Kidney capillary endothelial cell (primary cell): Measurements from ENCODE around the gene PCK2.
A peak's percentile ranks its signal among the peaks of the same experiment; 100 is the strongest.
"Not testable (repeated sequence)": the region's sequence is repeated elsewhere in the genome, so short reads cannot be mapped to it uniquely, and the experiment has no call there.

ENCODE experiments used
- DNase-seq: peaks from one replicate; pipeline ENCODE4 v3.0.0-alpha.2; 2018; ENCODE audit warnings: low spot score

The PCK2 gene

DNA sequence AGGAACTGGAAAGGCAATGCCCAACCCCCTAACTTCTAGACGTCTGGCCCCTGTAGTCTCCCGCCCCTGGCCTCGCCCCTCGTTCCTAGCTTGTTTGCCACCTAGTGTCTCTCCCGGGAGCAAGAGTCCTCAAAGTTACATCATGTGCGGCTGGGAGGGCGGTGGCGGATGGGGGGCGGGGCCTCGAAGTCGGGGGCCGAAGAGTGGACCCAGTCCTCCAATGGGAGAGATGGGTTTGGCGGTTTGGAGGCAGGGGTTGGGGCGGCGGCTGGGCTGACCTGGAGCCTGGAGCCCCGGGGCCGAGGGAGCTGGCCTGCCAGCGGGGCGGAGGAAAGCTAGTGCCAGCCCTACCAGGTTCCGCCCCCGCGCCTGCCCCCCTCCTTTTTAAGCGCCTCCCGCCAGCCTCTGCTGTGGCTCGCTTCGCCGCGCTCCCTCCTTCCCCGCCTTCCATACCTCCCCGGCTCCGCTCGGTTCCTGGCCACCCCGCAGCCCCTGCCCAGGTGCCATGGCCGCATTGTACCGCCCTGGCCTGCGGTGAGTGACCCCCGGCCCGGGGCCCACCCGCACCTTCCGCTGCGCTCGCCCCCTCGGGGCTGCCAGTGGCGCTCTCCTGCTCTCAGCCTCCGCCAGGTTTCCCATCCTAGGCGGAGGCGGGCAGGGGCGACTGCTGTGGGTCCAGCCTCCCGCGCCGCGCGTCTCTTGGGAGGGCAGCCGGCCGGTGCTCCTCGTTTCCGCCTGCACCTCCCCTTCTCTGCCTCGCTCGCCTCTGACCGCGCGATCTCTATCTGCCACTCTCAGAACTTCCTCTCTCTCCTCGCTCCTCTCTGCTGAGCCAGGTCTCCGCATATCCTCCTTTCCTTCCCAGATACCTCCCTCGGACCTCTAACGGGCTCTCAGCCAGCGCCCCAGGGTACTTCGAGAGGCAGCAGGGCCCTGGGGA is at the start of gene PCK2:
TSS of gene PCK2 (plus strand) at position 411 of the 940 bp plus-strand sequence. CDS start at position 506, 95 bp downstream.
- peak; percentile 31 for DNase-seq

DNA sequence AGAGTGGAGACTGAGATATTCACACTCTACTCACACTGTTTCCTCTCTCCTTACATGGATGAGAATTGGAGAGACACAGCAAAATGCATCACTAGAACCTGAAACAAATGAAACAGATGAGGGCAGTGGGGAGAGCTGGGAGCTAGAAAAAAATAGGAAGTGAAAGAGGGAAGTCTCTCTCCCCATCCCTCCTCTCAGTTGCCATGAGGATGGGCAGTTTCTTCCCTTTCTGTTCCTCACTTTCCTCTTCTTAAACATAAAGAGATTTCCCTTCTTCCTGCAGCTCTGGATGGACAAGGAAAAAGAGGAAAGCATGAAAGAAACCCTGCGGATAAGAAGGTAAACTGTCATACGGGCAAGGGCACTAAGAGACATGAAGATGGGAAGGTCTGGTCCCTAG is 45.1 kb upstream of the PCK2 start:
- not testable (repeated sequence) for DNase-seq

DNA sequence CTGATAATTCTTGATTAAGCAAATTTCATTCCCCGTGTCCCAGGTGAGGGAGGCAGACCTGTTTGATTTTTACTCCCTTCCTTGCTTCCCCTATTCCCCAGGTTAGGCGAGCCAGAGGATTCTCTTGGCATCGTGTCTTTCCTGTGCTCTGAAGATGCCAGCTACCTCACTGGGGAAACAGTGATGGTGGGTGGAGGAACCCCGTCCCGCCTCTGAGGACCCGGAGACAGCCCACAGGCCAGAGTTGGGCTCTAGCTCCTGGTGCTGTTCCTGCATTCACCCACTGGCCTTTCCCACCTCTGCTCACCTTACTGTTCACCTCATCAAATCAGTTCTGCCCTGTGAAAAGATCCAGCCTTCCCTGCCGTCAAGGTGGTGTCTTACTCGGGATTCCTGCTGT is 43.4 kb upstream of the PCK2 start:
- not testable (repeated sequence) for DNase-seq

DNA sequence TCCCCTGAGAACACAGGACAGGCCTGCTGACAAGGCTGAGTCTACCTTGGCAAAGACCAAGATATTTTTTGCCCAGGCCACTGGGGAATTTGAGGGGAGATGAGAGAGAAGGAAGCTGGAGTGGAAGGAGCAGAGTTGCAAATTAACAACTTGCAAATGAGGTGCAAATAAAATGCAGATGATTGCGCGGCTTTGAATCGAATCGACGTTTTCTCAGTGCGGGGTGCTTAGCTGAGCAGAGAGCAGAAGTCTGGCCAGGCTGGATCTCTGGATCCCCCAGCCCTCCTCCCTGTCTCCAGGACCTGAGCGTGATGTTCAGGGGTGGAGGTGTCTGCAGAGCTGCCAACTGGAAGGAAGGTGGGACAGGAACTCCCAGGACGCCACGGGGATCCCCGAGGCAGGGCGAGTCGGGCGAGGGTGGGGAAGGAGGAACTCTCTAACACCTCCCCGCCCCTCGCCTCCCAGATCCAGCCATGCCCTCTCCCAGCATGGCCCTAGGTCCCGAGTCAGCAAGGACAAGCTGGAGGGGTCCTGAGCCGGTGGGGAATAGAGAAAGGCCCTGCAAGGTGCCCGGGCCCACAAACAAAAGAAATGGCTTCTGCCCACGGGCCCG is 42.8 kb upstream of the PCK2 start:
- no peak for DNase-seq

DNA sequence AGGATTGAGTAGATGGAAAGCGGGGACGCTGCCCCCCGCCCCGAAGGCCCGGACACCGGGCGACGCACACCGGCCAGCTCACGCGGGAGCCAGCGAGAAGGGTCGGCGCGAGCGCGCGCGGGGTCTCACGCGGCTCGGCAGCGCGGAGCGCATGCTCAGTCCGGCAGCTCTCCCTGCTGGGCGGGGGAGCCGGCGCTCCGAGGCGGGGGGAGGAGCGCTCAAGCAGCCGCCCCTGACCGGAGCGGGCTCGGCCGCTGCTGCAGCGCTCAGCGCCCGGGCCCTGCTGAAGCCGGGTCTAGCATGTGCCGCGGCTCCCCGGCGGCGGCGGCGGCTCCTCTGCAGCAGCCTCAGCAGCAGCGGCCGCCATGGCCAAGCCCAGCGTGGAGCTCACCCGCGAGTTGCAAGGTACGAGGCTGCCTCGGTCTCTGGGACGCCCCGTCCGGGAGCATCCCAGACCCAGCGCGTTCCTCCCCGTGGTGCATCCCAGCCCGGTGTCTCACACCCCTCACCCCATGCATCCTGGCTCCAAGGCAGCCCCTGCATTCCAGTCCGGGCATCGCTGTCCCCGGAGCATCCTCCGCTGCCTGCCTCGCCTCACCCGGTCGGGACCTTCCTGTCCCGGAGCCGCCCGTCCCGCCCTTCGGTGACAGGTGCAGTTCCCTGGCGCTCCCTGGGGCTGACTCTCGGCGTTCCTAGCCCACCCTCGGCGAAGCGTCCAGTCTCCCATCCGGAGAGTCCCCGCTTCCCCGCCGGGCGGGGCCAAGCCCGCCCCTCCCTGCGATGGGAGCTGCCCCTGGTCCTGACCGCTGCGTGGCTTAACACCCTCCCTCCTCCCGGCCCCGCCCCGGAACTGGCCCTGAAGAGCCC is 42.1 kb upstream of the PCK2 start, which contains the start of gene CARMIL3:
TSS of gene CARMIL3 (plus strand) at position 221 of the 867 bp plus-strand sequence. CDS start at position 366, 145 bp downstream.
- DNase-seq = peak; percentile 21

DNA sequence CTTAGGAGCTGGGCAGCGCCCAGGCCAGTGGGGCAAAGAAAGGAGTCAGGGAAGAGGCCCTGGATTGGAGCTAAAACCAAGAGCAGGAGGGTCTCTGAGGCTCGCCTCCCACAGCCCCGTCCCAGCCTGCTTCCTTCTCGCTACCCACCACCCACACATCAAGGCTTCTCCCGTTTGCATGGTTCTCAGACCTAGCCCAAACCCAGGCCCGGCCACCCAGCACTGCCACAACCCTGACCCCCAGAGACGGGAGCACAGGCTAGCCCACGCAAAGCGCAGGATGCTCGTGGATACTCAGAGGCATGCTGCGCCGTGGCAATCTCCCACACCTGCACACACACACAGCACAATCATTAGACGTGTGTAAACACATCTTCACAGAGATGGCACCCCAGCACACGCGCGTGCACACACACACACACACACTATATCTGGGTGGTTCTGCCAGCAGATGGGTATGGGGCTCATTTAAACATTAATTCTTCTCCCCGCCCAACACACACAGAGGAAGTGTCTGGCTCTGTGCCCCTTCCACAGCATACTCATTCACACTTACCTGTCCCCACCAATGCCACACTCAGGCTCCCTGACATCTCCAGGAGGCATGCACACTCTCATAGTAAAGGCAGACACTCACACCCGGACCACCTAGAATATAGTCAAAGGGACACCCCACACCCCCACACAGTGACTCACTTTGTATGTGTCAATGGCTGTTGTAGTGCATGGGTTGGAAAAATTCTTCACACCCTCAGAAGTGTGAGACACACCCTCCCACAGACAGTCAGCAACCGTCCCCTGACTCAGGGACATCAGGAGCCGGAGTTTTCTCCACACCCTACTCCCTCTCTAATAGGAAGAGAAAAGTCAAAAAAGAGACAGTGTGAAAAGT is 41.2 kb upstream of the PCK2 start:
- no peak for DNase-seq

DNA sequence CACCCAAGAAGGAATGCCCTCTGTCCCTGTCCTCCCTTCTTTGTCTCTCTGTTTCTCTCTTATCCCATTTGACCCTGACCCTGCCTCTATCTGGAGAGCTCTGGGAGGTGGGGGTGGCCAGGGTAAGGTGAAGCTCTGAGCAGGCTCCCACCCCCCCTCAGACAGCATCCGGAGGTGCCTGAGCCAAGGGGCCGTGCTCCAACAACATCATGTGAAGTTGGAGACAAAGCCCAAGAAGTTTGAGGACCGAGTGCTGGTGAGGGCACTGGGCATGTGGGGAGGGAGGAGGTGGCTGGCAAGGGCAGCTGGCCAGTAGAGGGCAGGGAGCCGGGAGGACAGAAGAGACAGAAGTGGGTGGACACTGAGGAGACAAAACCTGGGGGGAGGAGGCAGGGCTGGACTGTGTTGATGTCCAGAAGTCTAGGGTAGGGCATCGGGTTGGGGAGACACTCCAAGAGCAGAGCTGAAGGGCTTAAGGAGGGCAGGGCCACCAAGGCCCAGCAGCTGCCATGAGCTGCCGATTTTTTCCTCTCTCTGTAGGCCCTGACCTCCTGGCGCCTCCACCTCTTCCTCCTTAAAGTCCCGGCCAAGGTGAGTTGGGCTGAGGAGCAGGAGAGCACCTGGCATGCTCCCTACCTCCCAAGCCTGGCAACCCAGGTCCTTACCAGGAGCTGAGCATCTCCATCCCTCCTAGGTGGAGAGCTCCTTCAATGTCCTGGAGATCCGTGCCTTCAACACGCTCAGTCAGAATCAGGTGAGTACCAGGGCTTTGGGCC is 40.4 kb upstream of the PCK2 start:
- DNase-seq = no peak

DNA sequence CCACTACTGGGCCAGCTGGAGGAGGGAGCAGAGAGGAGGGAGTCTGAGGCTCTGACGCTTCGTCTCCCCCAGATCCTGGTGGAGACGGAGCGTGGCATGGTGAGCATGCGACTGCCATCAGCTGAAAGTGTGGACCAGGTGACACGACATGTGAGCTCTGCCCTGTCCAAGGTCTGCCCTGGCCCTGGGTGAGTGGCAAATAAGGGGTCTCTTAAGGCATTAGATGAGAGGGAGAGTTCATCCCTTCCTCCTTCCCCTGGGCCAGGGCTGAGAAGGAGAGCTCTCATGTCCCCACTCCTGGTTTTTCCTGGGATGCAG is 39.8 kb upstream of the PCK2 start:
- DNase-seq = no peak

DNA sequence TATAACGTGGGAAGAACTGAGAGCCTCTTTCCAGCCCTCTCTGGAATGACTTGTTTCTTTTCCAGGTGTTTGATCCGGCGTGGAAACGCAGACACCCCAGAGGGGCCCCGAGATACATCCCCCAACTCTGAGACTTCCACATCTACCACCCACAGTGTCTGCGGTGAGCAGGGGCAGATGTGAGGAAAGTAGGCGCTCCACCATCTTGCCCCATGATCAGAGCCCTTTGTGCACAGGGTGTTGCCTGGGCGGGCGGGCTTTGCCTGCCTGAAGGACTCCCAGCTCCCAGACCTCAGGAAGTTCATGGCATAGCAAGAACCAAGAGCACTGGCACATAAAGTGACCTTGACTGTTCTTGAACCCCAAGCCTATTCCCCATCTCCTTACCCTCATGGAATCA is 39.5 kb upstream of the PCK2 start:
- DNase-seq = no peak

DNA sequence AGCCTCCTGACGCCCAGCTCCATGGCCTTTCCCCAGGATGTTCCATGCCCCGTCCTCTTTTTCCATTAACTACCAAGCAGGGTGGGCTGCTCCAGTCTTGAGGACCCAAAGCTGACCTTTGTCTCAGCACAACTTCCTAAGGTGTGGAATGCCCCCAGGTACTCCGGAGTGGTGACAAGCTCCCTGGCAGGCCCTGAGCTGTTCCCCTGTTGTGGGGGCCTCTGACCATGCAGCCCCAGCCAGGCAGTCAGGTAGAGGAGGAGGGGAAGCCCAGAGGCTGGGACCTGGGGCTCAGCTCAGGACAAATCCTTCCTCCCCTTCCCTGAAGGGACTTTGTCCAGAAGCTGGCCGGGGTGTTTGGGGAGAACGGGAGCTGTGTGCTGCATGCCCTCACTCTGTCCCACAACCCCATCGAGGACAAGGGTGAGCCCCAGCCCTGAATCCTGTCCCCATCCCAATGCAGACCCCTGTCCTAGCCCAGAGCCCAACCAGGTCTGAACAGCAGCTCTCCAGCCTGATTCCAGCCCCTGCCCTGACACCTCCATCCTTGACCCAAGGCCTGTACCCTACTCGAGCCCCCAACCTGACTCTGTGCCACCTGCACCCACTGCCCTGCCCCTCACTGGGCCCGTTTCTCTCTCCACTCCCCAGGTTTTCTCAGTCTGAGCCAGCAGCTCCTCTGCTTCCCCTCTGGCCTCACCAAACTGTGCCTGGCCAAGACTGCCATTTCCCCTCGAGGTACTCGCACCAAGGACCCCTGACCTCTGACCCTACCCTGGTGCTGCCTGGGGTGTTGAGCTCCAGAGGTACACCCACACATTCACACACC is 37.9 kb upstream of the PCK2 start:
- no peak for DNase-seq

DNA sequence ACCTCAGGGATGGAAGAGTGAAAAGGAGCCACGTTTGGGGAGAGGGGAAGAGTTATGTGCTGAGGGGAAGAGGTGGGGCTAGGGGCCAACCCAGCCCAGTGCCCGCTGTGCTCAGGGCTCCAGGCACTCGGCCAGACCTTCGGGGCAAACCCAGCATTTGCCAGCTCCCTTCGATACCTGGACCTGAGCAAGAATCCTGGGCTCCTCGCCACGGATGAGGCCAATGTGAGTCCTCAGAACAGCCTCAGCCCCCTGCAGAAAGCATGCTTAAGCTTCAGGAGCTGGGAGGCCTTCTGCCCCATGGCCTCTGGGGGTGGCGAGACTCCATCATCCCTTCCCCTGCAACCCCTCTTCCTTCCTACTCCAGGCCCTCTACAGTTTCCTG is 37.3 kb upstream of the PCK2 start:
- DNase-seq = no peak

DNA sequence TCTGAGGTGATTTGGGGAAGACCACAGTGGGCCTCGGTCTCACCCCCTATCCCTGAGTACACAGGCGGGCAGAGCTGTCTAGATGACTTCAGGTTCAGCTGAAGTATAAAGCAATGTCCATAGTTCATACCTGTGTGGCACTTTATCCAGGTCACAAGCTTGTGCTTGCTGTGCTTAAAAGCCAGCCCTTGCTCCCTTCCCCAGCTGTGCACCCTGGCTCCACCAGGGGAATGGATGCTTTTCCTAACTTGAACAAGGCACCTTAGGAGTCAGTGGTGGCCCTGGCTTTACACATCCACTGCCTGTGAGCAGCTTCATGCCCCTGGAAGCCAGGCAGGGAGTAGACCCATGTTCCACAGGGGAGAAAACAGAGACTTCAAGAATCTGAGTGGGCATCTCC is 36.8 kb upstream of the PCK2 start:
- no peak for DNase-seq

DNA sequence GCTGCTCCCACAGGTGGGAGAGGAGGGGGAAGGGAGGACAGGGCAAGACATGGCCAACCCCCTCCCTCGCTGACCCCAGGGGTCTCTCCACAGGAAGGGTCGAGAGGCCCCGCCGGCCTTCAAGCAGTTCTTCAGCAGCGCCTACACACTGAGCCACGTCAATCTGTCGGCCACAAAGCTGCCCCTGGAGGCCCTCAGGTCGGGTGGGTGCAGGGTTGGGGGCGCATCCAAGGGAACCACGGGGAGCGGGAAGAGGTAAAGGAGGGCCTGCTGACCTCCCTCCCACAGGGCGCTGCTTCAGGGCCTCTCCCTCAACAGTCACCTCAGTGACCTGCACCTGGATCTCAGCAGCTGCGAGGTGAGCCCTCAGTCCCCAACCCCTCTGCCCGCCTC is 36.2 kb upstream of the PCK2 start:
- DNase-seq = no peak

DNA sequence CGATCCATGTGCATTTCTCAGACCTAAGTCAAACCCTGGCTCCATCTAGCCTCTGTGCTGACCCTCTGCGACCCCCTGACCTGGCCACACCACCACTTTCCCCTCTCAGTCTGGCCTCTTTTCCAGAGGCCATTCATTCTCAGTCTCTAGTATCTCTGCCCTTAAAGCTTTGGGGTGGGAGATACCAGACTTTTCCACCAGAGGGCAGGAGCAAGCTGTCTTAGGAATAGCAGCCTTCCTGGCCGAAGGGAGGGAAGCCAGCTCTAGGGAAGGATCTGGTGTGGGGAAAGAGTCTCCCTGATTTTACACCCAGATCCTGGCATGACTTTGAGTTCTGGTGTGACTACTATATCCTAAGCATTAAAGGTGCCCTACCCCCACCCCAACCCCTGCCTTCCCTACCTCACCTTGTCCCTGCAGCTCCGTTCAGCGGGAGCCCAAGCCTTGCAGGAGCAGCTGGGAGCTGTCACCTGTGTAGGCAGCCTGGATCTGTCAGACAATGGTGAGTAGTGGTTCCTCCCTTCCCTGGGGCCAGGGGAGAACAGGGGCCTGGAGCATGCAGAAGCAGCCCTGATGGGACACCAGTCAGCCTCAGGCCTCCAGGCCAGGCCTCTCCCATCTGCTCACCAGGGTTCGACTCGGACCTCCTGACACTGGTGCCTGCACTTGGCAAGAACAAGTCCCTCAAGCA is 35.7 kb upstream of the PCK2 start:
- peak; percentile 52 for DNase-seq

DNA sequence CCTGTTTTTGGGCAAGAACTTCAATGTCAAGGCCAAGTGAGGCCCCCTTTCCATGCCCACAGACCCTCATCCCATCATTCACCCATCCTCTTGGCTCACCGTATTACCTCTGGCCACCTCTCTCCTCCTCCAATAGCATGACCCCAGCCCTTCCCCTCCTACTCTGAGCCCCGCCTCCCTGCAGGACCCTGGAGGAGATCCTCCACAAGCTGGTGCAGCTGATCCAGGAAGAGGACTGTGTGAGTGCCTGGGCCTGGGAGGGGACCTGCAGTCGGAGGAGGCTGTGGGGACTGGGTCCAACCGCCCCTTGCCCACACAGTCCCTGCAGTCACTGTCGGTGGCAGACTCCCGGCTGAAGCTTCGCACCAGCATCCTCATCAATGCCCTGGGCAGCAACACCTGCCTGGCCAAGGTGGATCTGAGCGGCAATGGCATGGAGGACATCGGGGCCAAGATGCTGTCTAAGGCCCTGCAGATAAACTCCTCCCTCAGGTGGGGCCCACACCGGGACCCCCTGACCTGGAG is 35.1 kb upstream of the PCK2 start:
- DNase-seq = no peak

DNA sequence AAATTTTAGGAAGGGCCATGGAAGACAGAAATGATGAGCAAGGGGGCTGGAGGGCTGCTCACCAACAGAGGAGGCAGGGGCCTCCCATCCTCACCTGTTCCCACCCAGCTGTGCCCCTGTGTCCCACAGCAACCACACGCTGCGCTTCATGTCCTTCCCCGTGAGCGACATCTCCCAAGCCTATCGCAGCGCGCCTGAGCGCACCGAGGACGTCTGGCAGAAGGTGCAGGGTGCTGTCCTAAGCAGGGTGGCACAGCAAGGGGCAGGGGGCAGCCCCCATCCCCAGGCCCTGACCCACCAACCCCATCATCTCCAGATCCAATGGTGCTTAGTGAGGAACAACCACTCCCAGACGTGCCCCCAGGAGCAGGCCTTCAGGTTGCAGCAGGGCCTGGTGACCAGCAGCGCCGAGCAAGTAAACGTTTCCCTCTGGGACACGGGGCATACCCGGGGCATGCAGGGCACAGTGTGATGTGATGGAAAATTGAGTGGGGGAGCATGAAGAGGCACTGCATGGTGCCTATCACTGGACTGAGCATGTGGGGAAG is 34.2 kb upstream of the PCK2 start:
- DNase-seq = no peak

DNA sequence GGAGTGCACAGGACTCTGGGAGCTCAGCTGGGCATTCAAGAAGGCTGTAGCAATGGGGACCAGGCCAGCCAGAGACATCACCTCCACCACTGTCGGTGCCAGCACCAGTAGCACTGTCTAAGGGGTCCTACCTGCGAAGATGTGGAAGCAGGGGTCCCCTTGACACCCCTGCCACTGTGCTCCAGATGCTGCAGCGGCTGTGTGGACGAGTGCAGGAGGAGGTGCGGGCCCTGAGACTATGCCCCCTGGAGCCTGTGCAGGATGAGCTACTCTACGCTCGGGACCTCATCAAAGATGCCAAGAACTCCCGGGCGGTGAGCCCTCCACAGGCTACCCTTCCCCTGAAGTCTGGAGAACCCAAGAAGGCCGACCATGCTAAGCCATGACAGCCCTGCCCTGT is 33.7 kb upstream of the PCK2 start:
- no peak for DNase-seq
